ENCODE results near the gene TCEAL8.
A peak's percentile ranks its signal among the peaks of the same experiment; 100 is the strongest.
"Not testable (repeated sequence)": the region's sequence is repeated elsewhere in the genome, so short reads cannot be mapped to it uniquely, and the experiment has no call there.

The TCEAL8 gene, protein sequence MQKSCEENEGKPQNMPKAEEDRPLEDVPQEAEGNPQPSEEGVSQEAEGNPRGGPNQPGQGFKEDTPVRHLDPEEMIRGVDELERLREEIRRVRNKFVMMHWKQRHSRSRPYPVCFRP

DNA sequence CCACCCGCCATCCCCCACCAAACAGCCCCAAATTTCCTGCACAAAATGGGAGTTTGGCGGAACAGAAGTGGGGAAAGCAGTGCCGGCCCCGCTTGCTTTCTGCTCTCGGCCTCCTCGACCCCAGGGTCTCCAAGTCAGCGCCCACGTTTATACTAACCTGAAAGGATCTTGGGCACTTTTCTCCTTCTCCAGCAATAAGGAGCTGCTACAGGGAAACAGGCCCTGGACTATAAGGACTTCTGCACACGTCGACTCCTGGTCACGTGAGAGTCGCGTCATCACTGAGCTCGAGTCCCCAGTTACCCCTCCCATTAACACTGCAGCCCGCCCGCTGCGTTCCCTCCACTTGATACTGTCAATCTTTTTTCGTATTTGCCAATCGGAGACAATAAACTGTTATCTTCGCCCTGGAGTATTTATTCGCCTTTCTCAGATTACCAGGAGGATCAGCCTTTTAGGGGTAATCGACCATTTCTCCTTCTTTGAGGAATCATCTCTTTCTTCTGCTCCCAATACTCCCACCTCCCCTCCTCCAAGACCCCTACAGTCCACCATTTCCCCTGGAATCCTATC, at the start of gene TCEAL8:
TCEAL8 (minus strand) TSS at position 235 of the 573 bp plus-strand sequence. CDS start 1,176 bp downstream, outside the sequence.
- peak; percentile 21 to 29 for DNase-seq (ENCODE audit: extremely low read depth in 1 of 2, low read depth in 1 of 2)

DNA sequence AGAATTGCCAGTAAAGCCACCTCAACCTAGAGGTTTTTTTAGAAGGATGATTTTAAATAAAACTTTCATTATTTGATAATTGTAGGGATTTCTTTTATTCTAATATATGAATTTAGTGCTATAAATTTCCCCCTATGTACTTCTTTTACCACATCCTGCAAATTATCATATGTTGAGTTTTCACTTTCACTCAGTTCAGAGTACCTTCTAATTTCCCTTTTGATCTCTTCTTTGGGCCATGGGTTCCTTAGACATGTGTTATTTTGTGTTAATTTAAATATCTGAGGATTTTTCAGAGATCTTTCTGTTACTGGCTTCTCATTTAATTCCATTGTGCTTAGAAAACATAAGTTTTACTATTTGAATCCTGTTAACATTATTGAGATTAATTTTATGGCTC, 49.8 kb upstream of the TCEAL8 start:
- DNase-seq (ENCODE audit: extremely low read depth in 1 of 2, low read depth in 1 of 2) = no peak

DNA sequence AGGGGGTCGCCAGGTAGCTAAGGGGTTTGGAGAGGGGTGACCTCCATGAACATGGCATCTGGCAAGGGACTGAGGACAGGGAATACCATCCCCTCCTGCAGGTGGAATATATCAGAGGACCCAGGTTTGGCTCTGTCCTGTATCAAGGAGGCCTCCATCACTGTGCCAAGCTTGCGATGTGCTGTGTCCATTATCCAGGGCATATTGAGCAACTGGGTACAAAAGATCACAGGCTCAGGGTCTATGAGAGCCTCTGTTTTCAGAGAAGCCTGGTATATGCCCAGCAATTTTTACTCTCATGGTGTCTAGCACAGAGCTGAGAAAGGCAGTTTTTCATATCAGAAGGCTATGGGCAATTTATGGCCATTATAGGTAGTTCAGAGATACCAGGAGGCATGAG, 38.2 kb upstream of the TCEAL8 start:
- DNase-seq (ENCODE audit: extremely low read depth in 1 of 2, low read depth in 1 of 2) = no peak

DNA sequence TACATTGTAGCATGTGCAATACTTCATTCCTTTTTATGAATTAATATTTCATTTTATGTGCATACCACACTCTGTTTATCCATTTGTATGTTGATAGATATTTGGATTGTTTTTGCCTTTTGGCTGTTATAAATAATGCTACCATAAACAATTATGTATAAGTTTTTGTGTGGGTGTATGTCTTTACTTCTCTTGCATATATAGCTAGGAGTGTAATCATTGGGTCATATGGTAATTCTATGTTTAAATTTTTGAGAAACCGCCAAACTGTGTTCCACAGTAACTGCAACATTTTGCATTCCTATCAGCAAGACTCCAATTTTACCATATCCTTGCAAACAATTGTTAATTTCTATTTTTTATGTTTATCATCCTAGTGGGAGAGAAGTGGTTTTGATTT, 24.7 kb upstream of the TCEAL8 start:
- no peak for DNase-seq (ENCODE audit: extremely low read depth in 1 of 2, low read depth in 1 of 2)

DNA sequence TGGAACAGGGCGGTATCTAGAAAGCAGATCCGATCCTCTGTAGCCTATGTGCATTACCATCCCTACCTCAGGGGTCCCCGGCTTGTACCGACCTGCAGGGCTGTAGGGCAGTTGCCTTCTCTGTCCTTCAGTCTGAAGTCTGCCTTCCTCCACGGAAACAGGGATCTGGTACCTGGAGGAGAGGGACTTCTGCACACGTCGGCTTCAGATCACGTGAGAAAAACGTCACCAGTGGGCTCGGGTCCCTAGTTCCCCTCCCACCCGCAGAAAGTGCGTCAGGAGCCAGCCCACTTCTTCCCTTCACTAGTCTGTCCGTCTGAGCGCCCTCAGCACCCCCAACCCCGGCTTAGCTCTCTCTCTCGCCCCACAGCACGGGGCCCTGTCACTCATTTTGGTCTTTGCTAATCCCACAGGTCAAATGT, 21.6 kb upstream of the TCEAL8 start, which contains the start of gene TCEAL5:
TCEAL5 (minus strand) TSS at position 170 of the 422 bp plus-strand sequence. CDS start 2,187 bp downstream, outside the sequence.
- no peak for DNase-seq (ENCODE audit: extremely low read depth in 1 of 2, low read depth in 1 of 2)

DNA sequence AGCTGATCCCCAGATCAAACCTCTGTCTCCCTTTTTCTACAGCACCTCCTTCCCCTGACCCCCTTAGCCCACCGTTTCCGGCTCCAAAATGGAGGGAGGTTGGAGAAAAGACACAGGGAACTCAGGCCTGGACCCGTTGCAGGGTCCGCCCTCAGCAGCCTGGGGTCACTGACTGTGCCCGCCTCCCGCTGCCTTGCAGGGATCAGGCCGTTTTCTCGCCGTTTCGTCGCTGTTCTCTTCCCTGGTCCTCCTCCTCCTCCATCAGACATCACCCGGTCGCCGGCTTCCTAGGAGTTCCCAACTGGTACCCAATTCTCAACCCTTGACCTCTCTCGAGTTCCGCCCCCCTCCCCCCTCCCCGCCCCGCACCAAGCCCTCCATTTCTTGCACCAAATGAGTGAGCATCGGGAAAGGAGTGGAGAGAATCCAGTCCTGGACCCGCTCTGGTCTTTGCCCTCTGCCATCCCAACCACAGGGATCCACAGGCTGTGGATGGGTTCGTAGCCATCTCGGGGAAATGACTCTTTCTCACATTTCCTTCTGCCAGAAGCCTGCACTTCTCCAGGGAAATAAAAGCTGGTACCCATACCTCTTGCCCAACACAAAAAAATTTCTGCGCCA, 21.1 kb upstream of the TCEAL8 start:
- no peak for DNase-seq (ENCODE audit: extremely low read depth in 1 of 2, low read depth in 1 of 2)

DNA sequence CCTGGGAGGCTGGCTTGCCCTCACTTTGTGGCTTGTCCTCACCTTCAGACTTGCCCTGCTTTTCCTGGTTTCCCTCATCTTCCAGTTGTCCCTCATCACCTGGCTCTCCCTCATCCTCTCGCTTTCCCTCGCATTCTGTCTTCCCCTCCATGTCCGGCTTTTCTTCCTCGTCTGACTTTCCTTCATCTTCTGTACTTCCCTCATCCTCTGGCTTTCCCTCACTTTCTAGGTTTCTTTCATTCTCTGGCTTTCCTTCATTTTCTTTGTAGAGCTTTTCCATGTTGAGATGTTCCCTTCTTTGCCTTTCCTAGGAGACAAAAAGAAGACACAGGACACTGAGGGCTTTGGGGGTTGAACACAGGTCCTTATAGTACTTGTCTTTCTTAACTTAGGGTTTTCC, 19.3 kb upstream of the TCEAL8 start:
- no peak for DNase-seq (ENCODE audit: extremely low read depth in 1 of 2, low read depth in 1 of 2)

DNA sequence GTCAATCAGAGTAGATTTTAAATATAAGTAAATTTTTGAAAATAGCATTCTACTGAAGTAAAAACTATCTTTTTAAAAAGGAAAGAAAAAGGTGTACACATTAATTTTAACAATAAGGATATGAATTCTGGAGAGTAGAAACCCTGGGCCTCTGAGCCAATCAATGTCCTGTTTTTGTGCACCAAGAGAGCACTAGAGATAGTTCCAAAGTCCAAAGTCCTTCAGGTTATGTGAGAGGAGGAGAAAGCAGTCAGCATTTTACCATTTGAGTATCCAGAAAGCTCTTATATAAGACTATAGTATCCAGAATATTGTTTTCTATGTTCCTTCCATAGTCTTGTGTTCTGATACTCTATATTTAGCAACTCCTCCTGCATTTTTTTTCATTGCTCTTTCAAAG, 3.3 kb upstream of the TCEAL8 start:
- no peak for DNase-seq (ENCODE audit: extremely low read depth in 1 of 2, low read depth in 1 of 2)

DNA sequence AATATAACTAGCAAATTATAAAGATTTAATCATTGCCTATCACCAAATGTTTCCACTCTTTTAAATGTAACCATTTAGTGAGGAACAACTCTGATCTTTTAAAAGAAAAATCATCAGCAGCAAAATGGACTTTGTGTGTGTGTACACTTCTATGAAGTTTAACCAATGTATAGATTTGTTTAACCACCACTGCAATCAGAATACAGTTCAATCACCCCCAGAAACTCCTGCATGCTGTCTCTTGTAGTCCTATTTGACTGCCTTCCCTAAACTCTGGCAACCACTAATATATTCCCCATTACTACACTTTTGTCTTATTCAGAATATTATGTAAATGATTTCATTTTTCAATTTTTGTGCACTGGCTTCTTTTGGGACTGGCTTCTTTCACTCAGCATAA, 1.7 kb upstream of the TCEAL8 start:
- DNase-seq (ENCODE audit: extremely low read depth in 1 of 2, low read depth in 1 of 2) = no peak

DNA sequence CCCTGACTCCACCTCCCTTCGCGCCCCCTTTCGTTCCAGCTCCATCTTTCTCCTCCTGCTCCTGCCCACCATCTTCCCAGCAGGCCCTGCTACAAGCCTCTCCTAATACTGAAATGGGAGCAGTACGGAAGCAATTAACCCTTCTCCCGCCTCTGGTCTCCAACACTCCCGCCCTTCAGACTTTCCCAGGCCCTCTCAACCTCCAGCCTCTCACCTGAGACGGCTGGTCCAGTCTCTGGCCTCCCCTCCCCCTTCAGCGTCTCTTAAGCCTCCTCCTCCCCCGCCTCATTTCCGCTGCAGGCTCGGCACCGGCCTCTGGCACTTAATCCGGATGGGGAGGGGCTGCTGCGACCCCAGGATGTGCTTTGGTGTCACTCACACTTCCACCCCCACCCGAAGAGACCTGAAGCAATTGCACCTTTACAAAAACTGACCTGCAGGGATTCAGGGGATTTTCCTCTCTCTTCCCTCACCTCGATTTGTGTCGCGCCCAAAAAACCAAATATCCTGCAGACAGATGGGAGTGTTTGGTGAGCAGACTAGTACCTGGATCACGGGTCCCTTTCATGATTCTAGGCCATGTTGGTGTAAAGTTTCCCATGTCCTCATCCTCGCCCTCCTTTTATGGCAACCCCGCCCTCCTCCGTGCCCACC, 657 bp downstream of the TCEAL8 start:
- DNase-seq (ENCODE audit: extremely low read depth in 1 of 2, low read depth in 1 of 2) = peak in 1 of 2 donors; percentile 10

DNA sequence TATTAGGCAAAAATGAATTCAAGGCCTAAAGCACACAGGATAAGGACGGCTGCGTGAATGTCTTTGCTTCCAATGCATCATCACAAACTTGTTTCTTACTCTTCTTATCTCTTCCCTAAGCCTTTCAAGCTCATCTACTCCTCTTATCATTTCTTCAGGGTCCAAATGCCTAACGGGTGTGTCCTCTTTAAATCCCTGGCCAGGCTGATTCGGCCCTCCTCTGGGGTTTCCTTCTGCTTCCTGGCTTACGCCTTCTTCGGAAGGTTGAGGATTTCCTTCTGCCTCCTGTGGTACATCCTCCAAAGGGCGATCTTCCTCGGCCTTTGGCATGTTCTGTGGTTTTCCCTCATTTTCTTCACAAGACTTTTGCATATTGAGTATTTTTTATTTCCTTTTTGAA, 1.3 kb downstream of the TCEAL8 start:
- no peak for DNase-seq (ENCODE audit: extremely low read depth in 1 of 2, low read depth in 1 of 2)

DNA sequence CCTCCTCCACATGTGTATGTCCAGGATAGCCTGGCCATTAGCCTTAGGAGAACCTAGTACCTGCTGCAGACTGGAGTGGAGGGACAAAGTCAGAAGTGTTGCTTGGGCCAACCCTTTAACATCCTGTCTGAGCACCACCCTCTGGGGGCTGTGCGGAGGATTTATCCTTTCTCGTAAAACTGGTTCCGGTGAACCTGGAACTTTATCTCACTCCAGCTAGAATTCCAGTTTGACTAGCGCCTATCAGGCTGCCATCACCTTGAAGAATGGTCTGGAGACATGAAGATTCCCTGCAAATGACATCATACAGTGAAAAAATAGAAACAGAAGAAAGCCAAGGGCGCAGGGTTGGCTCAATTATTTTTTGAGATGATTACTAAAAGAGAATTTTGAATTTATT, 4.0 kb downstream of the TCEAL8 start:
- no peak for DNase-seq (ENCODE audit: extremely low read depth in 1 of 2, low read depth in 1 of 2)

DNA sequence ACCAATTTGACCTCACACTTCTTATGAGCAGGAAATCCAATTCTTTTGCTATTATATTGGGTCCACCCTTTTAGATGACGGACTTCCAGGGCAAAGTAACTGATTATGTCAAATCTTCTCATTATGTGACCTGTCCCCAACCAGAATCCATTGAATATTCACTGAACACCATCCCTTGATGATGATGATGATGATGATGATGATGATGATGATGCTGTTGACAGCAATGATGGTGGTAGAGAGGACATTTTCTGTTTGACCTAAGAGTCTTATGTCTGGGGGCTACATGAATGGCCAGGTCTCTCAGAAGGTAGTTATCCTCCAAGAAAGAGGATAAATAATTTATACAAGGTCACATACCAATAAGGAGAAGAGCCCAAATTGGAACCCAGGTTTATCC, 5.2 kb downstream of the TCEAL8 start:
- no peak for DNase-seq (ENCODE audit: extremely low read depth in 1 of 2, low read depth in 1 of 2)

DNA sequence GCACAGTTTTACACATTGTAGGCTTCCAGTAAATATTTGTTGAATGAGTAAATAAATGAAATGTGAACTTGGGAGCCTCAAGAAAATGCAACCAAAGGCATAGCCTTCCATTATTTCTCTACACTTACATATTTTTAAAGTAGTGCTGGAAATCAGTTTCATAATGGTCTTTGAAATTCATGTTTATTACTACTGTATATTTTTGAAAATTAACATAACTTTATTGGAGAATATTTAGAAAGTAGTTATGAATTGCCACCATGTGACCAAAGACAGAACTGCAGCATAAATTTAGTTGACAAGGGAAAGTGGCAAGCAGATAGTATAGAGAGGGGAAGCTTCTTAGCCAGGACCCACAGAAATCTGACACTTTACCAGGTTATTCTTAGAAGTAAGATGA, 6.4 kb downstream of the TCEAL8 start:
- no peak for DNase-seq (ENCODE audit: extremely low read depth in 1 of 2, low read depth in 1 of 2)

DNA sequence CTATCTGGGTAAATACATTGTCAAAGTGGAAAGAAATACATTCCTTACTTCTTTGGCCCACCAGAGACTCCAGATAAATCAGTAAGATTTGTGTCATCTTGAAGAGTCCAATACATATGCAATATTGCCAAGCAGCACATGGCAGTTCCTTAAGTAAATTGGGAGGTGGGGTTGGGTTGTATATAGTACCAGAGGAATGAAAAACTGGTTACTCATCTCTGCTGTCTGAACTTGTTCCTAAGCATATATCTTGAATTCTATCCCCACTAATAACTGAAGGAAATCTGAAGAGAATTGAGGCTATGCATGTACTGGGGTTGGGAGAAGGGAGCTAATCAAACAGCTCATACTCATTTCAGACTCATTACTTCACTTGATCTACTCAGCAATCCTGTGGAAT, 14.8 kb downstream of the TCEAL8 start:
- DNase-seq (ENCODE audit: extremely low read depth in 1 of 2, low read depth in 1 of 2) = no peak

DNA sequence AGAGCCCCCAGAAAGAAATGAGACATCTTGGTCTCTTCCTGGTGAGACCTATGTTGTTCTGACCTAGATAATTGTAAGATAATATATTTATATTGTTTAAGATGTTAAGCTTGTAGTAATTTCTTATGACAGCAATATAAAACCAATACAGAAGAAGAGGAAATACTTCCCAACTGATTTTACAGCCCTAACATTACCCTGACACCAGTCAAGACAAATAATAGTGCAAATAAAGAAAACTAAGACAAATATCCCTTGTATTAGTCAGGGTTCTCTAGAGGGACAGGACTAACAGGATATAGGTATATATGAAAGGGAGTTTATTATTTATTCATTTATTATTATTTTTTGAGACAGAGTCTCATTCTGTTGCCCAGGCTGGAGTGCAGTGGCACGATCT, 18.7 kb downstream of the TCEAL8 start:
- no peak for DNase-seq (ENCODE audit: extremely low read depth in 1 of 2, low read depth in 1 of 2)

DNA sequence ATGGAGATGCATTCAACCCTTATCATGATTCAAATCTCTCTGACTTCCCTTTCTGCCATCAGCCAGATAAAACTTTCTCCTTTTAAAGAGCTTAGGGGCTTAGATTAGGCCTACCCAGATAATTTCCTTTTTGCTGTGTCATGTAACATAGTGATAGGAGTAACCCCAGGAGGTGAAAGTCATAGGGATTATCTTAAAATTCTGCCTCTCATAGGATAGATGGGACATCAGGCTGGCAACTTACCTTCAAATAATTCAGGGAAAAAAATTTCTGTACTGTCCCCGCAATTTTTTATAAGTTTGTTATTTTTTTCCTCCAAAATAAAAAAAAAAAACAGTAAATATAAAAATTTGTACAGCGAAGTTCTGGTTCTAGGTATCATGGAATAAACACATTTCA, 19.3 kb downstream of the TCEAL8 start:
- DNase-seq (ENCODE audit: extremely low read depth in 1 of 2, low read depth in 1 of 2) = not testable (repeated sequence)

DNA sequence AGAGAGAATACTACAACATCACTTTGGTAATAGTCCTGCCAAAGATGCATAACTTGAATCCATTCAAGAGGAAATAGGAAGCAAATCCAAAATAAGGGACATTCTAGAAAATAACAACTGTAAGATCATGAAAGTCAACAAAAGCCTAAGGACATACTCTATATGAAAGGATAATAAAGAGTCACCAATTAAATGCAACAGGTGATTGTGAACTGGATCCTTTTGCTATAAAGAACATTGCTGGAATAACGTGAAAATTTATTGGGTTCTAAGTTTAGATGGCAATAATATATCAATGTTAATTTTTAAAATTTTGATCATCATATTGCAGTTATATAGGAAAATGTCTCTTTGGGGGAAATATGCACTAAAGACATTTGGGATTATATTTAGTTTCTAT, 20.1 kb downstream of the TCEAL8 start:
- no peak for DNase-seq (ENCODE audit: extremely low read depth in 1 of 2, low read depth in 1 of 2)

DNA sequence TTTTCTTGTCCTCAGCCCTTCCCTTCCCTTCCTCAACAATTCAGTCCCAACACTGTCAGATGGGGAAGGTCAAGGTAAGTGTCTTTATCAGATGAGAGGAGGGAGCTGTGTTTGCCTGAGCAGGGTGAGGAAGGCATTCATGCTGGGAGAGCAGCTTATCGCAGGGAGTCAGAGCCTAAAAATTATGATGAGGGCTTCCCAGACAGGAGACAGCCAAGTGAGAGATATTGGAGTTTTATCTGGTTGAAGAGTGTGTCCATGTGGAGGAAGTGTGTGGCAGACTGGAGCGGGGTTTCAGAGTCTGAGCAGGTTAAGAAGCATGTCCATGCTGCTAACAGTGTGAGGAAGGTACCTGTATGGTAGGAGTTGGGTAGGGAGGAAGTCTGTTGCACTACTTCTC, 21.7 kb downstream of the TCEAL8 start:
- no peak for DNase-seq (ENCODE audit: extremely low read depth in 1 of 2, low read depth in 1 of 2)

DNA sequence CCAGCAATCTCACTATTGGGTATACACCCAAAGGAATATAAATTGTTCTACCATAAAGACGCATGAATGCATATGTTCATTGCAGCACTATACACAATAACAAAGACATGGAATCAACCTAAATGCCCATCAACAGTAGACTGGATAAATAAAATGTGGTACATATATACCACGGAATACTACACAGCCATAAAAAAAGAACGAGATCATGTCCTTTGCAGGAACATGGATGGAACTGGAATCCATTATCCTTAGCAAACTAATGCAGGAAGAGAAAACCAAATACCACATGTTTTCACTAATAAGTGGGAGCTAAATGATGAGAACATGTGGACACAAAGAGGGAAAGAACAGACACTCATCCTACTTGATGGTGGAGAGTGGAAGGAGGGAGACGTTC, 29.0 kb downstream of the TCEAL8 start:
- DNase-seq (ENCODE audit: extremely low read depth in 1 of 2, low read depth in 1 of 2) = not testable (repeated sequence)

DNA sequence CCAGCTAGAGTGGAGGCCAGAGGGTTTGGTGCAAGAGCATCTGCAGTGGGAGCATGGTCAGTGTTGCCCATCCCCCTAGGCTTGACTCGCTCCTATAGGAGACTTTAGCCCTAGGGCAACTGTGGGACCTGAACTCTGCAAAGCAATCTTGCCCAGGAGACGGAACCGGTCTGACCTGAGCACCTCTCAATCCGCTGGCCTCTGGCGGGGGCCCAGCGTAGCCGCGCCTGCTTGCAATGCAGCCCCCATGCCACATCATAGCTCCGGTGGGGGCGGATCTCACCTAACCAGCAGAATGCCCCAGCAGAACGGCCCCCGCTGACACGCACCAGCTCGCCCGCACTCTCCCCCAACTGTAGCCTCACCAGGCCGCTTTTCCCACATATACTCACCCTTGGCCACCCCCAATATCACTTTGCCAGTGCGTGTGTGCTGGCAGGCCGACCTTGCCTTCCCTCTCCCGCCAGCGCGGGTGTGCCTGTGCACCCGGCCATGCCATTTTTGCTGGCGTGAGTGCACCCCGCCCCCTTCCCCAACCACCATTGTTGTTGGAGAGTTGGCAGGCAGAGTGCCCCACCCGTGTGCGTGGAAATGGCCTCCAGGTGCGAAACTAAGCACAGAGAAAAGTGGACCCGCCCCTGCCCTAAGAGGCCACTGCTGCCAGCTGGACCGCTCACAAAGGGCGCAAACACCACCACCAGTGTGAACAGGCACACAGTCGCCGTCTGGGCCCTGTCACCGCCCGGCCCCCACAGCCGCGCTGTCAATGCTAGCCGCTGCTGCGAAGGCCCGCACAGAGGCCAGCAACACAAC, 34.2 kb downstream of the TCEAL8 start:
- no peak for DNase-seq (ENCODE audit: extremely low read depth in 1 of 2, low read depth in 1 of 2)

Data from activated CD8-positive, alpha-beta memory T cell treated with anti-CD3 and anti-CD28 coated beads for 1 hour (primary cell).